ENCODE results near the gene OGDH. TPM values are rescaled to one million over a fixed set of nuclear protein-coding genes. Genes with fewer than 3 reads are reported as not detected.
A peak's percentile ranks its signal among the peaks of the same experiment; 100 is the strongest.

Gene OGDH
- total and polyA plus RNA-seq, 2 of the 13 experiments (the other 11 are each of a cell fraction or from before 2014, with no cell fraction given) = 17.4 to 25.4 TPM

DNA sequence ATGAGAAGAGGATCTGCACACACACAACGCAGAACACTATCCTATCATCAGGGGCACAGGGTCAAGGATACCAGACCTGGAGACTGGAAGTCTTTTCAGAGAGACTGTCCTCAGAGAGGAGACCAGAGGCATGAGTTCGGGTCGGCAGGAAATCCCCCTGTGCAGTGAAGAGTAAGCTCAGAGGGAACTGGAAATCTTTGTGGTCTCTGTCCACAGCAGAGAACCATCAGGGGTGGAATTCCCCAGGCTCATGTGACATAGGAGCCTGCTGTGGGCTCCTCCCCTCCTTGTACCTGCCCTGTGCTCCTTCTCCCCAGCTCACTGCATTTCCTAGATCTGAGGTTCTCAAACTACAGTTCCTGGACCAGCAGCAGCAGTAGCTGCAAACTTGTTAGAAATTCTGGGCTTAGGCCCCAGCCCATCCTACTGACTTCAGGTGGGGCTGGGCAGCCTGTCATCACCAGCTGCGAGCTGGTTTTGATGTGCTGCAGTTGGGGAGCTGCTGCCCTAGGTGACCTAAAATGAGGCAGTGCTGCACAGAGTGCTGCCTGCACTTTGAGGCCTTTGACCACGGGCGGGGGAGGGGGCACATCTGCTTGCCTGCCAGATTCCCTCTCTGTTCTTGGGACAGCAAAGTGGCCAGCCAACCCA lies 144.6 kb downstream of the OGDH start (continued):
- TF ChIP-seq, protein P1, sequence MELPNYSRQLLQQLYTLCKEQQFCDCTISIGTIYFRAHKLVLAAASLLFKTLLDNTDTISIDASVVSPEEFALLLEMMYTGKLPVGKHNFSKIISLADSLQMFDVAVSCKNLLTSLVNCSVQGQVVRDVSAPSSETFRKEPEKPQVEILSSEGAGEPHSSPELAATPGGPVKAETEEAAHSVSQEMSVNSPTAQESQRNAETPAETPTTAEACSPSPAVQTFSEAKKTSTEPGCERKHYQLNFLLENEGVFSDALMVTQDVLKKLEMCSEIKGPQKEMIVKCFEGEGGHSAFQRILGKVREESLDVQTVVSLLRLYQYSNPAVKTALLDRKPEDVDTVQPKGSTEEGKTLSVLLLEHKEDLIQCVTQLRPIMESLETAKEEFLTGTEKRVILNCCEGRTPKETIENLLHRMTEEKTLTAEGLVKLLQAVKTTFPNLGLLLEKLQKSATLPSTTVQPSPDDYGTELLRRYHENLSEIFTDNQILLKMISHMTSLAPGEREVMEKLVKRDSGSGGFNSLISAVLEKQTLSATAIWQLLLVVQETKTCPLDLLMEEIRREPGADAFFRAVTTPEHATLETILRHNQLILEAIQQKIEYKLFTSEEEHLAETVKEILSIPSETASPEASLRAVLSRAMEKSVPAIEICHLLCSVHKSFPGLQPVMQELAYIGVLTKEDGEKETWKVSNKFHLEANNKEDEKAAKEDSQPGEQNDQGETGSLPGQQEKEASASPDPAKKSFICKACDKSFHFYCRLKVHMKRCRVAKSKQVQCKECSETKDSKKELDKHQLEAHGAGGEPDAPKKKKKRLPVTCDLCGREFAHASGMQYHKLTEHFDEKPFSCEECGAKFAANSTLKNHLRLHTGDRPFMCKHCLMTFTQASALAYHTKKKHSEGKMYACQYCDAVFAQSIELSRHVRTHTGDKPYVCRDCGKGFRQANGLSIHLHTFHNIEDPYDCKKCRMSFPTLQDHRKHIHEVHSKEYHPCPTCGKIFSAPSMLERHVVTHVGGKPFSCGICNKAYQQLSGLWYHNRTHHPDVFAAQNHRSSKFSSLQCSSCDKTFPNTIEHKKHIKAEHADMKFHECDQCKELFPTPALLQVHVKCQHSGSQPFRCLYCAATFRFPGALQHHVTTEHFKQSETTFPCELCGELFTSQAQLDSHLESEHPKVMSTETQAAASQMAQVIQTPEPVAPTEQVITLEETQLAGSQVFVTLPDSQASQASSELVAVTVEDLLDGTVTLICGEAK (IDR thresholded peaks at IDR 0.05) = no peak
- TF ChIP-seq, protein P1 (CRISPR knock-in tag; IDR thresholded peaks at IDR 0.05) = no peak
- TF ChIP-seq ZNF234 (CRISPR knock-in tag; conservative IDR thresholded peaks at IDR 0.05) (no peak), ZBTB38 (CRISPR knock-in tag; IDR thresholded peaks at IDR 0.05) (no peak), TFE3 (CRISPR knock-in tag; IDR thresholded peaks at IDR 0.05) (no peak), ZNF713 (CRISPR knock-in tag; IDR thresholded peaks at IDR 0.05) (no peak), ZNF225 (CRISPR knock-in tag; IDR thresholded peaks at IDR 0.05) (no peak), GABPA (IDR thresholded peaks at IDR 0.05; ENCODE audit: low read depth, low read length) (no peak), GABPA (CRISPR knock-in tag; IDR thresholded peaks at IDR 0.05; ENCODE audit: low read depth) (no peak), ZNF780A (CRISPR knock-in tag; IDR thresholded peaks at IDR 0.05) (peak; percentile 45; the same call in 1 of the 2 replicates), FOXK1 (CRISPR knock-in tag; IDR thresholded peaks at IDR 0.05; ENCODE audit: borderline replicate concordance, low read depth) (no peak), PLRG1 (conservative IDR thresholded peaks at IDR 0.05) (no peak), AGO2 (optimal IDR thresholded peaks at IDR 0.05; ENCODE audit: low read depth, low read length) (no peak), ZNF768 (CRISPR knock-in tag; IDR thresholded peaks at IDR 0.05) (peak; percentile 72; the same call in 1 of the 2 replicates), ZNF83 (CRISPR knock-in tag; IDR thresholded peaks at IDR 0.05; ENCODE audit: borderline replicate concordance) (no peak), ATF7 (IDR thresholded peaks at IDR 0.05) (no peak), ATF7 (CRISPR knock-in tag; IDR thresholded peaks at IDR 0.05) (no peak), ZNF691 (CRISPR knock-in tag; IDR thresholded peaks at IDR 0.05; ENCODE audit: borderline replicate concordance, low read depth) (no peak), TGIF2 (CRISPR knock-in tag; IDR thresholded peaks at IDR 0.05) (no peak), ZNF274 (CRISPR knock-in tag; IDR thresholded peaks at IDR 0.05) (no peak), SRY (CRISPR knock-in tag; IDR thresholded peaks at IDR 0.05) (no peak)
